ENCODE data around the gene GDPGP1. TPM values are rescaled to one million over a fixed set of nuclear protein-coding genes. Genes with fewer than 3 reads are reported as not detected.
A peak's percentile ranks its signal among the peaks of the same experiment; 100 is the strongest.

The GDPGP1 gene
- total RNA-seq, 6 experiments from 2014 or later = 4.5 to 6.3 (median 5.2) TPM

DNA sequence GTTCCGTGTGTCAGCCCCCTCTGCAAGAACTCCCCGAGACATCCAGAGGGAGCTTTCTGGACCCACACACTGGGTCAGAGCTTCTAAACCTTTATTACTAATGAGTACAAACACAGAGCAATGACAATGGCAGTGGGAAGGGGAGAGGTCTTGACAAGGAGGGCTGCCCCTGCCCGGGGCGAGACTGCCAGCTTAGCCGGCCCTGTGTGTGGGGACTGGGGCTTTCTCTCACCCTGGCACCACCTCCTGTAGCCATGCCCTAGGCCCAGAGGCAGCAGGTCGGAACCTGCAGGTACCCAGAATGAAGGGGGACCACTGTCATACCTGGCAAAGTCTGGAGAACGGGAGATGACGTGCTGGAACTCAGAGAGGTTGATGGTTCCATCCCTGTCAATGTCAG lies 3.4 kb upstream of the GDPGP1 start:
- H3K36me3 Mint-ChIP-seq (ENCODE audit: low read depth) = peaks cover 6% of the 10 kb centered on the region

DNA sequence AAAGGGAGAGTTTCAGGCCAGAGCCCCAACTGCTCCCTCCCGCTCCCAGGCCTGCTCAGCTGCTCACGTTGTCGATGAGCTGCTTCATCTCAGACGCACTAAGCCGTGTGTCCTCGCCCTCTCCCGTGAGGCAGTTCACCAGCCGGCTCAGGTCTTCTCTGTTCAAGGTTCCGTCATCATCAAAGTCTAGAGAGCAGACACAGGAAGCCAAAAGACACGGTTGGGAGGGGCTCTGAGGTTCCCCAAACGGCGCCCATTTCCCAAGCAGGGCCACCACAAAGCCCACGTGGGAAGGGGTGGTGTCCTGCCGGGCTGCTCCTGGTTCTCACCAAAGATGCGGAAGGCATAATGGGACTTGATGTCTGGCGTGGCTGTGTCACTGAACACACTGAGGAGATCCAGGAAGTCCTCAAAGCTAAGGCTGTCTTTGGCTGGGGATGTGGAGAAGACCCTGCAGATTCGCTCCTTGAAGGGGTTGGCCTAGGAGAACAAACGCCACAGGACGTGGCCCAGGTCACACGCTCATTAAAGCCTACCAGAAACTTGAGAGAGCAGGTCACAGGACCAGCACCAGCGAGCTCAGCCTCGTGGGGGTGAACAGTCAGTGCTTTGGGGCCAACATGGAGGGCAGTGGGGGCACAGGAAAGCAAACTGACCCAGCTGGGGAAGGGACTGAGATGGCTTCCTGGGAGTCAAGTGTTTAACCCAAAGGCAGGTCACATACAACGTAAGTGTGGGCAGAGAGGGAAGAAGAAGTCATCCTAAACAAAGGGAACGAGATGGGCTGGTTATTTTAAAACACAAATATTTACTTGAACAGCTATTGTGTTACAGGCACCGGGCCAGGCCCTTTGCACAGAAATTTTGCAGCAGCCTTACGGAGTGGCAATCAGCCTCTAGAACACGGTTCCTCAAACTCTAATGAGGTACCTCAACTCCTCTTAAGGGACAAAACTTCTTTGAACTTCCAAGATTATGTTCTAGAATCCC lies 2.7 kb upstream of the GDPGP1 start:
- Mint-ChIP-seq H3K4me1 (ENCODE audit: low read depth) (peaks cover 29% of the 10 kb centered on the region), H3K36me3 (ENCODE audit: low read depth) (peaks cover 6% of the 10 kb centered on the region), H3K9me3 (no peaks in the 10 kb centered on the region), H3K27ac (no peak overlapping the region), H3K4me3 (peak overlapping the region; percentile 53), H3K27me3 (ENCODE audit: insufficient read depth) (no peaks in the 10 kb centered on the region; the same call in 1 of the 2 replicates)
- TF ChIP-seq, protein P1, sequence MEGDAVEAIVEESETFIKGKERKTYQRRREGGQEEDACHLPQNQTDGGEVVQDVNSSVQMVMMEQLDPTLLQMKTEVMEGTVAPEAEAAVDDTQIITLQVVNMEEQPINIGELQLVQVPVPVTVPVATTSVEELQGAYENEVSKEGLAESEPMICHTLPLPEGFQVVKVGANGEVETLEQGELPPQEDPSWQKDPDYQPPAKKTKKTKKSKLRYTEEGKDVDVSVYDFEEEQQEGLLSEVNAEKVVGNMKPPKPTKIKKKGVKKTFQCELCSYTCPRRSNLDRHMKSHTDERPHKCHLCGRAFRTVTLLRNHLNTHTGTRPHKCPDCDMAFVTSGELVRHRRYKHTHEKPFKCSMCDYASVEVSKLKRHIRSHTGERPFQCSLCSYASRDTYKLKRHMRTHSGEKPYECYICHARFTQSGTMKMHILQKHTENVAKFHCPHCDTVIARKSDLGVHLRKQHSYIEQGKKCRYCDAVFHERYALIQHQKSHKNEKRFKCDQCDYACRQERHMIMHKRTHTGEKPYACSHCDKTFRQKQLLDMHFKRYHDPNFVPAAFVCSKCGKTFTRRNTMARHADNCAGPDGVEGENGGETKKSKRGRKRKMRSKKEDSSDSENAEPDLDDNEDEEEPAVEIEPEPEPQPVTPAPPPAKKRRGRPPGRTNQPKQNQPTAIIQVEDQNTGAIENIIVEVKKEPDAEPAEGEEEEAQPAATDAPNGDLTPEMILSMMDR (IDR thresholded peaks at IDR 0.05) = no peak
- DNase-seq = no peak

More for the DNA sequence above, 3.4 kb upstream of the GDPGP1 start:
- no peaks in the 10 kb centered on the region; the same call in 1 of the 2 replicates for H3K27me3 Mint-ChIP-seq (ENCODE audit: insufficient read depth)
- no peak for DNase-seq
- no peaks in the 10 kb centered on the region for H3K9me3 Mint-ChIP-seq
- no peak overlapping the region for H3K27ac Mint-ChIP-seq
- peaks cover 29% of the 10 kb centered on the region for H3K4me1 Mint-ChIP-seq (ENCODE audit: low read depth)
- H3K4me3 Mint-ChIP-seq = no peak overlapping the region
- TF ChIP-seq, protein P1 (IDR thresholded peaks at IDR 0.05) = no peak

DNA sequence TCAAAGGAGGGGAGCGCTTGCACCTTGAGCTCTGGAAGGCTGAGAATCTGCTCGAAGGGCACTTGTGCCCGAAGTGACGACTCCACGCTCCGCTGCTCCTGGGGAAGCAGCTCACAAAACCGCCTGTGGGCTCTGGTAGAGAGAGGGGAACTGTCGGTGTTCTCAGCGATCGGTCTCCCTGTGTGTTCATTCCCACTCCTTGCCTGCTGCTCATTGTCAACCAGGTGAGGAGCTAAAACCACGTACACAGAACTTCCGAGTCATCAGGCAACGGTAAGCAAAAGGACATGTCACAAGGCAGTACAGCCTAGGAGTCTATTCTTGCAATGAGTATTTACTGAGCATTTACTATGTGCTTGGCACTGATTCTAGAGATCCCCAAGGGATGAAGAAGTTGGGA lies 1.8 kb upstream of the GDPGP1 start:
- Mint-ChIP-seq H3K36me3 (ENCODE audit: low read depth) (peaks cover 6% of the 10 kb centered on the region), H3K4me1 (ENCODE audit: low read depth) (peaks cover 29% of the 10 kb centered on the region), H3K4me3 (peak overlapping the region; percentile 91), H3K9me3 (no peaks in the 10 kb centered on the region), H3K27me3 (ENCODE audit: insufficient read depth) (no peaks in the 10 kb centered on the region; the same call in none of the 2 replicates), H3K27ac (peak overlapping the region; percentile 80; the same call in 1 of the 2 replicates)
- DNase-seq = no peak
- TF ChIP-seq, protein P1 (IDR thresholded peaks at IDR 0.05) = no peak

DNA sequence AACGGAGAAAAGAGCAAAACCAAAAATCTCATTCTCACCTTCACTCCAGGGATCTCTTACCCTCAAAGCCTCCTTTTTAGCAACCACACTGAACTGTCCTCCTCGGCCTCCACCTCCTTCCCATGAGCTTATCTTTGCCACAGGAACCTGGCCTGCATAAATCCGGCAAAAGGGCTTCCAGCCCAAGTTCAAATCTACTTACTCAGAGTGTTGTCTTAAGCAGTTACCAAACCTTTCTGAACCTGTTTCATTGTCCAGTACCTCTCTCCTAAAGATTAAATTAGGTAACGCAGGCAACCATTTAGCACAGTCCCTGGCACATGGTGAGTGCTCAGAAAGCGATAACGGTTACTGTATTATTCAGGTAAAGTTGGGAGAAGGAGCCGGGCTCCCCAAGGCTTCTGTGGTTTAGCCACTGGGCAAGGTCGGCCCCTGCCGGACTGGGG lies 1.0 kb upstream of the GDPGP1 start:
- Mint-ChIP-seq H3K36me3 (ENCODE audit: low read depth) (peaks cover 6% of the 10 kb centered on the region), H3K4me3 (peak overlapping the region; percentile 91), H3K27me3 (ENCODE audit: insufficient read depth) (no peaks in the 10 kb centered on the region; the same call in none of the 2 replicates), H3K9me3 (no peaks in the 10 kb centered on the region), H3K4me1 (ENCODE audit: low read depth) (peaks cover 29% of the 10 kb centered on the region), H3K27ac (peak overlapping the region; percentile 80)
- TF ChIP-seq, protein P1 (IDR thresholded peaks at IDR 0.05) = no peak
- no peak for DNase-seq

DNA sequence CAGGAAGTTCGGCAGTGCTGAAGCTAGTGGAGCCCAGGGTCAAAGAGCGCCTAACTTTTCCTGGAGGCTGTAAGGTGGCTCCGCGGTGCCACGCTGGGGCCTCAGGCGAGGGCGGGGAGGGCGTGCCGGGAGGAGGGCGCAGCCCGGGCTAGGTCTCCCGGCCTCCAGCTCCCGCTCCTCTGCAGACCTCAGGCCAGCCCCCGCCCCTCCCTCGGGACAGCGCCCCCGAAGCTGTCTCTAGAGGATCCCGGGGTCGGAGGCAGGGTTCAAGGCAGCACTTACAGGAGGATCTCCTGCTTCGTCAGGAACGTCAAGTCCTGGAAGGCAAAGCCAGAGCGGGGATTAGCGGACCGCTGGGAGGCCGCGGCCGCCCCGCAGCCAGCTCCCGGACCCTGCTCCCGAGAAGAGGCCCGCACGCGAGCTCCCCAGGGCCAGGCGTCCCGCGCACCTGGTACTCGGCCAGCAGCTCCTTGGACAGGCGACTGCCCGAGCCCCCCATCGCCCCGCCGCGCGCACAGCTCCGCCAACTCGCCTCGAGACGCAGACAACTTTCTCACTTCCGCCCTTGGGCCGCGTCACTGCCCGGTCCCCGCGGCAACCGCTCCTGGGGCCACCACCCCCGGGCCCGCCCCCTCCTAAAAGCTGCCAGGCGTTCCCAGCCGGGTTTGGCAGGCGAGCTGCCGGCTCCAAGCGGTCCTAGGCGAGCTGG lies 468 bp upstream of the GDPGP1 start, which contains the start of gene CIB1:
Gene CIB1, minus strand, starts transcription at position 555 of the 709 bp plus-strand sequence. Its CDS starts 56 bp downstream, at position 499.
- H3K36me3 Mint-ChIP-seq (ENCODE audit: low read depth) = peaks cover 6% of the 10 kb centered on the region
- H3K9me3 Mint-ChIP-seq = no peaks in the 10 kb centered on the region
- no peaks in the 10 kb centered on the region; the same call in none of the 2 replicates for H3K27me3 Mint-ChIP-seq (ENCODE audit: insufficient read depth)
- H3K27ac Mint-ChIP-seq = peak within 1 kb of the TSS; percentile 80
- peak within 1 kb of the TSS; percentile 91 for H3K4me3 Mint-ChIP-seq
- DNase-seq = peak; percentile 94
- TF ChIP-seq, protein P1 (IDR thresholded peaks at IDR 0.05) = peak; percentile 74
- H3K4me1 Mint-ChIP-seq (ENCODE audit: low read depth) = peaks cover 29% of the 10 kb centered on the region
